Endothelial cell of coronary artery (primary cell): ENCODE results near the gene ABHD17B. TPM values are rescaled to one million over a fixed set of nuclear protein-coding genes. Genes with fewer than 3 reads are reported as not detected.

Experiments used
- total RNA-seq: library from RNA; depleted of rRNA; stranded (reverse); fragments of >200 nt; gene quantifications from 2 replicates; pipeline ENCODE4 v1.2.3, GENCODE V29; 2014

Gene ABHD17B
- 23.9 and 24.3 TPM in 2 replicates for total RNA-seq

GRCh38 chr9:71911061-71911907, at the start of gene ABHD17B, which contains the start of gene C9orf85:
Gene ABHD17B (minus strand): TSS chr9:71911193. CDS start chr9:71875080, 36,113 bp downstream.
Gene C9orf85 (plus strand): TSS chr9:71911639. CDS start chr9:71911735, 96 bp downstream.

Other genes starting within 250 kb of the ABHD17B start
- gene CEMIP2, start 142.7 kb downstream of the ABHD17B start, total RNA-seq = 77.5 and 81.0 TPM in 2 replicates
- gene C9orf85, start 446 bp upstream of the ABHD17B start, total RNA-seq = 11.0 and 14.7 TPM in 2 replicates
- not detected in 2 replicates for gene C9orf57, start 149.4 kb upstream of the ABHD17B start, total RNA-seq
- not detected in 2 replicates for gene GDA, start 238.2 kb upstream of the ABHD17B start, total RNA-seq